ENCODE data around the gene ITPR3. TPM values are rescaled to one million over a fixed set of nuclear protein-coding genes. Genes with fewer than 3 reads are reported as not detected.

ITPR3 gene
- total RNA-seq, 2 experiments from 2014 or later = 56.6 to 83.5 TPM

GRCh38 chr6:33744001-33744848 is 123.1 kb downstream of the ITPR3 start:
- POLR2A ChIA-PET = interaction anchor here (0.7 kb wide), 1 partner anchor 1619 kb away, joined by 3 read pairs; no protein-coding TSS in a partner anchor
- H4K20me1 ChIP-seq (ENCODE audit: insufficient read depth, low read length) = no peaks in the 10 kb centered on the region
- no TSS peak for BruUV-seq (replicated peaks)
- no peak overlapping the region for H2AFZ ChIP-seq (ENCODE audit: low read length)
- peak; percentile 79 for DNase-seq (ENCODE audit: low spot score)
- intact Hi-C loops (cut with micrococcal nuclease; ENCODE audit: unreplicated experiment) = loop anchor here (1.0 to 10.0 kb wide), 2 partner anchors 18 to 411 kb away; no protein-coding TSS in a partner anchor
- no peak overlapping the region for H3K4me3 ChIP-seq (ENCODE audit: low read depth, low read length, poor library complexity, severe bottlenecking)
- no peaks in the 10 kb centered on the region for H3K9me2 ChIP-seq (ENCODE audit: insufficient read depth, low read length)
- no peak overlapping the region for H3K27ac ChIP-seq (ENCODE audit: low read depth, low read length, poor library complexity, severe bottlenecking)
- TF ChIP-seq EZH2phosphoT487 (IDR thresholded peaks at IDR 0.05; ENCODE audit: borderline replicate concordance, low read depth, low read length) (no peak), CTCF (conservative IDR thresholded peaks at IDR 0.05; ENCODE audit: low read length) (peak; percentile 94)
- CTCF ChIA-PET (ENCODE audit: unreplicated experiment) = interaction anchor here (0.6 to 0.9 kb wide), 3 partner anchors 9 to 324 kb away, joined by 3 to 4 read pairs (median 4); no protein-coding TSS in a partner anchor
- no peaks in the 10 kb centered on the region for H3K9me3 ChIP-seq (ENCODE audit: low read length)
- no peaks in the 10 kb centered on the region for H3K4me1 ChIP-seq (ENCODE audit: insufficient read depth, low read length, poor library complexity, severe bottlenecking)
- H3K79me2 ChIP-seq (ENCODE audit: insufficient read depth, low read depth, low read length) = no peaks in the 10 kb centered on the region
- H3K36me3 ChIP-seq (ENCODE audit: insufficient read depth, low read length) = no peaks in the 10 kb centered on the region
- H3K4me2 ChIP-seq (ENCODE audit: low read length) = no peak overlapping the region

- POLR2A ChIA-PET = no interaction called here
- TF ChIP-seq EZH2phosphoT487 (IDR thresholded peaks at IDR 0.05; ENCODE audit: borderline replicate concordance, low read depth, low read length) = no peak
- no peak for TF ChIP-seq CTCF (conservative IDR thresholded peaks at IDR 0.05; ENCODE audit: low read length)
- H3K4me2 ChIP-seq (ENCODE audit: low read length) = no peak overlapping the region
Observed at GRCh38 chr6:33744895-33745546, 123.9 kb downstream of the ITPR3 start.

More at GRCh38 chr6:33744895-33745546, 123.9 kb downstream of the ITPR3 start:
- H2AFZ ChIP-seq (ENCODE audit: low read length) = no peak overlapping the region
- H3K4me1 ChIP-seq (ENCODE audit: insufficient read depth, low read length, poor library complexity, severe bottlenecking) = no peaks in the 10 kb centered on the region
- DNase-seq (ENCODE audit: low spot score) = no peak
- CTCF ChIA-PET (ENCODE audit: unreplicated experiment) = no interaction called here
- intact Hi-C loops (cut with micrococcal nuclease; ENCODE audit: unreplicated experiment) = loop anchor here (1.0 to 10.0 kb wide), 2 partner anchors 17 to 410 kb away; no protein-coding TSS in a partner anchor
- H3K79me2 ChIP-seq (ENCODE audit: insufficient read depth, low read depth, low read length) = no peaks in the 10 kb centered on the region
- H3K9me2 ChIP-seq (ENCODE audit: insufficient read depth, low read length) = no peaks in the 10 kb centered on the region
- no peaks in the 10 kb centered on the region for H3K36me3 ChIP-seq (ENCODE audit: insufficient read depth, low read length)
- no peaks in the 10 kb centered on the region for H3K9me3 ChIP-seq (ENCODE audit: low read length)
- BruUV-seq (replicated peaks) = no TSS peak
- no peak overlapping the region for H3K4me3 ChIP-seq (ENCODE audit: low read depth, low read length, poor library complexity, severe bottlenecking)
- H4K20me1 ChIP-seq (ENCODE audit: insufficient read depth, low read length) = no peaks in the 10 kb centered on the region
- H3K27ac ChIP-seq (ENCODE audit: low read depth, low read length, poor library complexity, severe bottlenecking) = no peak overlapping the region
